ENCODE measurements around the gene REPIN1. TPM values are rescaled to one million over a fixed set of nuclear protein-coding genes. Genes with fewer than 3 reads are reported as not detected.

Gene REPIN1
- total and polyA plus RNA-seq, 9 of the 15 experiments (the other 6 are each of a cell fraction or from before 2014, with no cell fraction given) = 8.1 to 283 (median 94.3) TPM

GRCh38 chr7:150322114-150322832 lies 46.3 kb upstream of the REPIN1 start (continued):
- TF ChIP-seq, protein P1, sequence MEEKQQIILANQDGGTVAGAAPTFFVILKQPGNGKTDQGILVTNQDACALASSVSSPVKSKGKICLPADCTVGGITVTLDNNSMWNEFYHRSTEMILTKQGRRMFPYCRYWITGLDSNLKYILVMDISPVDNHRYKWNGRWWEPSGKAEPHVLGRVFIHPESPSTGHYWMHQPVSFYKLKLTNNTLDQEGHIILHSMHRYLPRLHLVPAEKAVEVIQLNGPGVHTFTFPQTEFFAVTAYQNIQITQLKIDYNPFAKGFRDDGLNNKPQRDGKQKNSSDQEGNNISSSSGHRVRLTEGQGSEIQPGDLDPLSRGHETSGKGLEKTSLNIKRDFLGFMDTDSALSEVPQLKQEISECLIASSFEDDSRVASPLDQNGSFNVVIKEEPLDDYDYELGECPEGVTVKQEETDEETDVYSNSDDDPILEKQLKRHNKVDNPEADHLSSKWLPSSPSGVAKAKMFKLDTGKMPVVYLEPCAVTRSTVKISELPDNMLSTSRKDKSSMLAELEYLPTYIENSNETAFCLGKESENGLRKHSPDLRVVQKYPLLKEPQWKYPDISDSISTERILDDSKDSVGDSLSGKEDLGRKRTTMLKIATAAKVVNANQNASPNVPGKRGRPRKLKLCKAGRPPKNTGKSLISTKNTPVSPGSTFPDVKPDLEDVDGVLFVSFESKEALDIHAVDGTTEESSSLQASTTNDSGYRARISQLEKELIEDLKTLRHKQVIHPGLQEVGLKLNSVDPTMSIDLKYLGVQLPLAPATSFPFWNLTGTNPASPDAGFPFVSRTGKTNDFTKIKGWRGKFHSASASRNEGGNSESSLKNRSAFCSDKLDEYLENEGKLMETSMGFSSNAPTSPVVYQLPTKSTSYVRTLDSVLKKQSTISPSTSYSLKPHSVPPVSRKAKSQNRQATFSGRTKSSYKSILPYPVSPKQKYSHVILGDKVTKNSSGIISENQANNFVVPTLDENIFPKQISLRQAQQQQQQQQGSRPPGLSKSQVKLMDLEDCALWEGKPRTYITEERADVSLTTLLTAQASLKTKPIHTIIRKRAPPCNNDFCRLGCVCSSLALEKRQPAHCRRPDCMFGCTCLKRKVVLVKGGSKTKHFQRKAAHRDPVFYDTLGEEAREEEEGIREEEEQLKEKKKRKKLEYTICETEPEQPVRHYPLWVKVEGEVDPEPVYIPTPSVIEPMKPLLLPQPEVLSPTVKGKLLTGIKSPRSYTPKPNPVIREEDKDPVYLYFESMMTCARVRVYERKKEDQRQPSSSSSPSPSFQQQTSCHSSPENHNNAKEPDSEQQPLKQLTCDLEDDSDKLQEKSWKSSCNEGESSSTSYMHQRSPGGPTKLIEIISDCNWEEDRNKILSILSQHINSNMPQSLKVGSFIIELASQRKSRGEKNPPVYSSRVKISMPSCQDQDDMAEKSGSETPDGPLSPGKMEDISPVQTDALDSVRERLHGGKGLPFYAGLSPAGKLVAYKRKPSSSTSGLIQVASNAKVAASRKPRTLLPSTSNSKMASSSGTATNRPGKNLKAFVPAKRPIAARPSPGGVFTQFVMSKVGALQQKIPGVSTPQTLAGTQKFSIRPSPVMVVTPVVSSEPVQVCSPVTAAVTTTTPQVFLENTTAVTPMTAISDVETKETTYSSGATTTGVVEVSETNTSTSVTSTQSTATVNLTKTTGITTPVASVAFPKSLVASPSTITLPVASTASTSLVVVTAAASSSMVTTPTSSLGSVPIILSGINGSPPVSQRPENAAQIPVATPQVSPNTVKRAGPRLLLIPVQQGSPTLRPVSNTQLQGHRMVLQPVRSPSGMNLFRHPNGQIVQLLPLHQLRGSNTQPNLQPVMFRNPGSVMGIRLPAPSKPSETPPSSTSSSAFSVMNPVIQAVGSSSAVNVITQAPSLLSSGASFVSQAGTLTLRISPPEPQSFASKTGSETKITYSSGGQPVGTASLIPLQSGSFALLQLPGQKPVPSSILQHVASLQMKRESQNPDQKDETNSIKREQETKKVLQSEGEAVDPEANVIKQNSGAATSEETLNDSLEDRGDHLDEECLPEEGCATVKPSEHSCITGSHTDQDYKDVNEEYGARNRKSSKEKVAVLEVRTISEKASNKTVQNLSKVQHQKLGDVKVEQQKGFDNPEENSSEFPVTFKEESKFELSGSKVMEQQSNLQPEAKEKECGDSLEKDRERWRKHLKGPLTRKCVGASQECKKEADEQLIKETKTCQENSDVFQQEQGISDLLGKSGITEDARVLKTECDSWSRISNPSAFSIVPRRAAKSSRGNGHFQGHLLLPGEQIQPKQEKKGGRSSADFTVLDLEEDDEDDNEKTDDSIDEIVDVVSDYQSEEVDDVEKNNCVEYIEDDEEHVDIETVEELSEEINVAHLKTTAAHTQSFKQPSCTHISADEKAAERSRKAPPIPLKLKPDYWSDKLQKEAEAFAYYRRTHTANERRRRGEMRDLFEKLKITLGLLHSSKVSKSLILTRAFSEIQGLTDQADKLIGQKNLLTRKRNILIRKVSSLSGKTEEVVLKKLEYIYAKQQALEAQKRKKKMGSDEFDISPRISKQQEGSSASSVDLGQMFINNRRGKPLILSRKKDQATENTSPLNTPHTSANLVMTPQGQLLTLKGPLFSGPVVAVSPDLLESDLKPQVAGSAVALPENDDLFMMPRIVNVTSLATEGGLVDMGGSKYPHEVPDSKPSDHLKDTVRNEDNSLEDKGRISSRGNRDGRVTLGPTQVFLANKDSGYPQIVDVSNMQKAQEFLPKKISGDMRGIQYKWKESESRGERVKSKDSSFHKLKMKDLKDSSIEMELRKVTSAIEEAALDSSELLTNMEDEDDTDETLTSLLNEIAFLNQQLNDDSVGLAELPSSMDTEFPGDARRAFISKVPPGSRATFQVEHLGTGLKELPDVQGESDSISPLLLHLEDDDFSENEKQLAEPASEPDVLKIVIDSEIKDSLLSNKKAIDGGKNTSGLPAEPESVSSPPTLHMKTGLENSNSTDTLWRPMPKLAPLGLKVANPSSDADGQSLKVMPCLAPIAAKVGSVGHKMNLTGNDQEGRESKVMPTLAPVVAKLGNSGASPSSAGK (IDR thresholded peaks at IDR 0.05) = no peak
- TF ChIP-seq CBFB (CRISPR knock-in tag; IDR thresholded peaks at IDR 0.05) (no peak), IFI16 (CRISPR knock-in tag; IDR thresholded peaks at IDR 0.05) (peak; percentile 72; the same call in 1 of the 2 replicates), NFXL1 (CRISPR knock-in tag; IDR thresholded peaks at IDR 0.05) (peak; percentile 85), CBFA2T3 (IDR thresholded peaks at IDR 0.05) (peak; percentile 52; the same call in 1 of the 2 replicates), ARID2 (IDR thresholded peaks at IDR 0.05) (no peak), GATAD2A (IDR thresholded peaks at IDR 0.05) (peak; percentile 76; the same call in 1 of the 2 replicates), NCOA4 (IDR thresholded peaks at IDR 0.05; ENCODE audit: partially characterized antibody) (peak; percentile 5), ZFP91 (CRISPR knock-in tag; IDR thresholded peaks at IDR 0.05) (no peak), NCOA6 (IDR thresholded peaks at IDR 0.05) (no peak), ZNF3 (CRISPR knock-in tag; IDR thresholded peaks at IDR 0.05) (no peak), MCM7 (IDR thresholded peaks at IDR 0.05) (no peak), ZBTB2 (IDR thresholded peaks at IDR 0.05) (no peak; the same call in 1 of the 2 replicates), RBFOX2 (IDR thresholded peaks at IDR 0.05; ENCODE audit: low read depth, low read length) (no peak), SMAD1 (IDR thresholded peaks at IDR 0.05; ENCODE audit: low read depth, low read length, partially characterized antibody) (no peak)

Measured in K562 (cell line).